ENCODE data around the gene ARSJ.

The ARSJ gene

GRCh38 chr4:113885291-113885690 is 94.2 kb downstream of the ARSJ start:
- DNase-seq = no peak

DNA sequence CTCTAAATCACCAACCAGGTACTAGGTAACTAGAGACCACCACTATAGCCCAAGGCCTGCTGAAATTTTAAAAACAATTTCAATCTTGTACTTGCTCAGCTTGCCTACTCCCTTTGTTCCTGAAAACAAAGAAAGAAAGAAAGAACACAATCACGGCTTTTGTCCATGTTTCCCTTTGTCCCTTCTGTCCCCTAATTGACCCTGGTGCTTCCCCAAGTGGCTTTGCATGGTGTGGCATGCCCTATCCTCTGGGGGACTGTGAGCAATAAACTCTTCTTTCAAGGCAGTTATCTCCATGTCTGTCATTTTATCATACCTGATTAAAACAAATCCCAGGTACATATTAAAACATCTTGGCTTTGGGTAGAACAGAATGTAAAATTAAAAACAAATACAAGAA is 94.8 kb downstream of the ARSJ start:
- DNase-seq = no peak

GRCh38 chr4:113882668-113883067 is 96.8 kb downstream of the ARSJ start:
- no peak for DNase-seq

DNA sequence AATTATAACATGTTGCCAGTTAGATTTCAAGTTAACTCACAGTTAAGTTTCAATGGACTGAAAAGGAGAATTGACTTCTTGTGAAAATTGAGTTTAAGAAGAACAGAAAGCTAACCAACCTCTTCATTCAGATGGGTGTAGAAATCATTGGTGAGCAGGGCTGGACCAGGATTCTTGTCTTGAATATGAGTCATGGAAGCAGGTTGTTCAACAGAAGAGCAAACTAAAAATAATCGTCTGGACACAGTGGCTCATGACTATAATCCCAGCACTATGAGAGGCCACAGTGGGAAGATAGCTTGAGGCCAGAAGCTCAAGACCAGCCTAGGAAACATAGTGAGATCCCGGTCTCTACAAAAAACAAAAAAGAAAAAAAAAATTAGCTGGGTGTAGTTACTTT is 98.2 kb downstream of the ARSJ start:
- DNase-seq = no peak

DNA sequence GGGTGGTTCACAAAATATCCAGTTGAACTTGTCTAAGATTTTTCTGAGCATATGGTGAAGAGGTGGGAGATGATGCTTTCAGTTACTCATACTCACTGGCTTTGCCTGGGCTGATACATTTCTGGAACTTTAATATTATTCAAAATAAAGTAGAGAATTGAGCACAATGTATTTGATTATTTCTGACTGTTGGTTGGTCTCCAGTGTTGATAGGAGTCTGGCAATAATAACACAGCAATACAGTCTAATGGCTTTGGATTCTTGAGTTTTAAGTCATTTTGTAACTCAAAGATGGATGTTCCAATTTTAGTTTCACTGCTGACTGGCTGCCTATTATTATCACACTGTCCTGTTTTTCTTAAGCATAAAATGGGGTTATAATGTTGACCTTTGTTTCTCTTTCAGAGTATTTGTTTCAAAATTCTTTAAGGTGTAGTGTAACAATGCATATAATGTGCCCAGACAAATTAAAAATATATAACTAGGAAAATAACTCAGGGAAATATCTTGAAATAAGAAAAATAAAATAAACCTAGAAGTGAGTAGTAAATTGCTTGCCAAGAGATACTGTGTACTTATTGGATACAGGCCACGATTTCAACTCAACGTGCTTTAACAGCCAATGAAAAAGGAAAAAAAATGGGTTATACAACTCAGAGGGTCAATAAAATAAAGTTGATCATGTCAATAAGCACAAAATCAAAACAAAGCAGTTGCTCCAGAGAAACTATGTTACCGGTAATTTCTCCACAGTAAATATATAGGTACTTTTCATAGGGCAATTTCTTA is 99.0 kb downstream of the ARSJ start:
- no peak for DNase-seq

DNA sequence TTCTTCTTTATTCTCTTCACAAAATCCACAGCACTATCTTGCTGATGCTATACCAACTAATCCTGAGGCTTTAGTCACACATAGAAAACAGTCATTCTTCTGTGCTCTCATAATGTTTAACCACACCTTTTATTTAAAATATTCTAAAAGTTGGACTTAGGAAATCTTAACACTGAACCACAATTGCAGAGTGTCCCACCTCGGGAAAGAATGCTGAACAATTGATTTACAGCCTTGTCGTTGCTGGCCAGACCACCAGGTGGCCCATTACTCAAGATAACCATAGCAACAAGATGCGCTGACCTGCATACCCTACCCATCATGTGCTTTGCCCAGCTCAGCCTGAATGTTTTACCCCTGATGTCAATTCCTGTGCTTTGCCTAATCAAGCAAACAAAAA is 100.8 kb downstream of the ARSJ start:
- no peak for DNase-seq

DNA sequence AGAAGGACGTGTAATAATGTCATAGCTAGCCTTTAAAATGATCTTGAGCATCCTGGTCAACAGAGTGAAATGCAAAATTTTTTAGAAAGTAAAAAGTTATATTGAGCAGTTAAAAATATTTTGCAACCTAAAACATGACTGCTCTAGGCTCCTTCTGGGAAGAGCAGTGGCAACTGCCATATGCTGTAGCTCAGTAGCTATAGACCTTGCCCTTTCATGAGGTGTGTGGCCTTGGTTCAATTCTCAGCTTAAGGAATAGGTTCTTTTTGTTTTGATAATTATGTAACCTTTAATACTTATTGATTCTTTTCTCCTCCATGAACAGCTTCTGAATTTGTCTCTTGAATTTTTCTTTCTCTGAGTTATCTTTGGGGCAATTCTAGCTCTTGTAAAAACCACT is 105.0 kb downstream of the ARSJ start:
- no peak for DNase-seq

DNA sequence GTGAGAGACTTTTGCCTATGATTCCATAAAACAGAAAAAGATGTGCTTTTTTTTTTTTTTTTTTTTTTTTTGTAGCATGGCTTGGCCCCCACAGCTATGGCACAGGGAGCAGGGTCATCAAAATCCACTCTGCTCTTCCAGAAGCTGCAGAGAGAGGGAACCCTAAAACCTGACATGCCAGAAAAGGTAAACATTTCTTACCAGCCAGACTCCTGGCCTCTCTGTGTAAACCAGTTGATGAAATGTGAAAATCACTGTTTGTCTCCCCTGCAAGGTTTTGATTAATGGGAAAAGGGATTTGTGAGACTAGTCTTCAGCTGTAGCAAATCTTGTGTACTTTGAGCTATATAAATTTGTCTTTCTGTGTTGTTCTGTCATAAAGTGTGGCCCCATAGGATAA is 105.9 kb downstream of the ARSJ start:
- no peak for DNase-seq

GRCh38 chr4:113872426-113873260 is 106.8 kb downstream of the ARSJ start:
- DNase-seq = no peak

DNA sequence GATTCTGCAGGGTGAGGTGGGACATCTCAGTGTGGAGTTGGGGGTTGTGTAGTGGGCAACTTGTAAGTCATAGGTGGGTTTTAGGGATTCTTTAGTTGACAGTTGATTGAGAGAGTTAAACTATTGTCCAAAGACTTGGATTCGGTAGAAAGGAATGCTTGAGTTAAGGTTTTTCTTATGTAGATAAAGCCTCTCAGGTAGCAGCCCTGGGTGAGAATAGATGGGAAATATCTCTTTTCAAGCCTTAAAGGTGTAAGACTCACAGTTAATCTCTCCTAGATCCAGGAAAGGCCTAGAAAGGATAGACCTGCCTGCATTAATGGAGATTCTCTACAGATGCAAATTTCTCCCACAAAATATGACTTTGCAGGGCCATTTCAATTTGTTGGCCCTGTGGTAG is 108.4 kb downstream of the ARSJ start:
- DNase-seq = no peak

DNA sequence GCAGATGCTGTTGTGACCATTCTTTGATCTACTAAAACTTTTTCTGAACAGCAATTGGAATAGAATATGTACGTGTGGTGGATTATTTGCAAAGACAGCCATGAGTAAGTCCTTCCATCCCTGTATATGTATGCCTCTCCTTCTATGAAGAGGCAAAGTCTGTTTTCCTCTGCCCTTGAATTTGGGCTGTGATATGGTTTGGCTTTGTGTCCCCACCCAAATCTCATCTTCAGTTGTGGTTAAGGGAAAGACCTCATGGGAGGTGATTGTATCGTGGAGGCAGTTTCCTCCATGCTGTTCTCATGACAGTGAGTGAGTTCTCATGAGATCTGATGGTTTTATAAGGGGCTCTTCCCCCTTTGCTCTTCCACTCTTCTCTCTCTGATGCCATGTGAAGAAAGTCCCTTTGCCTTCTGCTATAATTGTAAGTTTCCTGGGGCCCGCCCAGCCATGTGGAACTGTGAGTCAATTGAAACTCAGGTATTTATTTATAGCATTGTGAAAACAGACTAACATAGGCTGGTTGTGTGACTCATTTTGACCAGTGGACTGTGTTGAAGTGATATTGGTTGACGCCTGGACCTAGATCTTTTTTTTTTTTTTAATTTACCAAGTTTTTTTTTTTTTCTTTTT is 109.6 kb downstream of the ARSJ start:
- no peak for DNase-seq

- DNase-seq = no peak
Observed at GRCh38 chr4:113866611-113867010, 112.8 kb downstream of the ARSJ start.

DNA sequence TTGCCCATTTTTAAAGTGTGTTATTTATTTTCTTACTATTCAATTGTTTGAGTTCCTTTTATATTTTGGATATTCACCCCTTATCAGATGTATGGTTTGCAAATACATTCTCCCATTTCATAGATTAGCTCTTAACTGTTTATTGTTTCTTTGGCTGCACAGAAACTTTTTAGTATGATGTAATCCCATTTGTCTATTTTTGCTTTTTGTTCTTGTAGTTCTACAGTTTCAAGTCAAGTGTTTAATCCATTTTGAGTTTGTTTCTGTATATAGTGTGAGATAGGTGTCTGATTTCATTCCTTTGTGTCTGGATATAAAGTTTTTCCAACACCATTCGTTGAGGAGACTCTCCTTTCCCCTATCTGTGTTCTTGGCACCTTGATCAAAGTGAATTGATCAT is 120.5 kb downstream of the ARSJ start:
- DNase-seq = no peak

GRCh38 chr4:113851816-113852215 is 127.6 kb downstream of the ARSJ start:
- no peak for DNase-seq

Data from NCI-H1048 (cell line).